K562 (cell line): ENCODE measurements around the gene NAT9. TPM values are rescaled to one million over a fixed set of nuclear protein-coding genes. Genes with fewer than 3 reads are reported as not detected.
A peak's percentile ranks its signal among the peaks of the same experiment; 100 is the strongest.

Experiments used
- BMI1 ChIP-seq: fragments of 150-350 bp; IDR thresholded peaks from 2 replicates; pipeline ENCODE4 v1.6.1; 2014; ENCODE audit warnings: low read length
- CBX5 ChIP-seq: IDR thresholded peaks from 2 replicates; pipeline ENCODE4 v1.6.1; 2014; ENCODE audit warnings: low read depth, borderline replicate concordance
- CC2D1A ChIP-seq: fragments of 450-650 bp; IDR thresholded peaks from 2 replicates; pipeline ENCODE4 v1.6.1; 2017; ENCODE audit warnings: mild to moderate bottlenecking
- ELF4 ChIP-seq: fragments of 450-650 bp; formaldehyde crosslinking; IDR thresholded peaks from 2 replicates; pipeline ENCODE4 v1.4.0; 2022; ENCODE audit warnings: missing genetic modification characterization
- ETV5 ChIP-seq: sonication (generic); formaldehyde crosslinking; IDR thresholded peaks from 2 replicates; pipeline ENCODE4 v1.4.0; 2020; ENCODE audit warnings: low read depth, mild to moderate bottlenecking, missing genetic modification reagents
- MAZ ChIP-seq, 2 experiments: fragments of 450-650 bp in 1 of 2; sonication (generic) in 1 of 2; formaldehyde crosslinking; IDR thresholded peaks in 1 of 2; conservative IDR thresholded peaks in 1 of 2; 2 replicates each; pipeline versions ENCODE4 v1.4.0 to v1.5.0; 2020; ENCODE audit warnings: mild to moderate bottlenecking in 1 of 2, missing genetic modification reagents in 1 of 2
- NKRF ChIP-seq: fragments of 450-650 bp; IDR thresholded peaks from 2 replicates; pipeline ENCODE4 v1.6.1; 2016; ENCODE audit warnings: borderline replicate concordance
- NR2C1 ChIP-seq, 2 experiments: fragments of 450-650 bp; IDR thresholded peaks; 2 replicates each; pipeline ENCODE4 v1.6.1; 2017; ENCODE audit warnings: mild to moderate bottlenecking in 2 of 2, antibody characterized with exemption in 1 of 2, inconsistent platforms in 1 of 2, missing compliant biosample characterization in 1 of 2, missing genetic modification characterization in 1 of 2
- RB1 ChIP-seq: fragments of 450-650 bp; IDR thresholded peaks from 2 replicates; pipeline ENCODE4 v1.6.1; 2017; ENCODE audit warnings: low read depth, mild to moderate bottlenecking
- RBM34 ChIP-seq: fragments of 200-400 bp; formaldehyde crosslinking; IDR thresholded peaks from 2 replicates; pipeline ENCODE4 v1.6.1; 2018; ENCODE audit warnings: low read length, borderline replicate concordance; ENCODE audit not compliant: insufficient read depth
- STAG1 ChIP-seq: sonication (generic); formaldehyde crosslinking; IDR thresholded peaks from 2 replicates; pipeline ENCODE4 v1.5.0; 2020; ENCODE audit warnings: missing genetic modification reagents, borderline replicate concordance
- XRCC4 ChIP-seq: IDR thresholded peaks from one replicate; pipeline ENCODE4 v1.6.1; 2011; ENCODE audit not compliant: insufficient read depth, insufficient read length; ENCODE audit errors: extremely low read depth
- ZBTB8A ChIP-seq: fragments of 450-650 bp; IDR thresholded peaks from 2 replicates; pipeline ENCODE4 v1.6.1; 2018; ENCODE audit warnings: mild to moderate bottlenecking, moderate library complexity; ENCODE audit not compliant: partially characterized antibody
- ZFP91 ChIP-seq: sonication (generic); formaldehyde crosslinking; IDR thresholded peaks from 2 replicates; pipeline ENCODE4 v1.8.0; 2022; ENCODE audit warnings: mild to moderate bottlenecking, missing genetic modification reagents
- ZNF318 ChIP-seq, 2 experiments: fragments of 450-650 bp; IDR thresholded peaks; 2 replicates each; pipeline ENCODE4 v1.6.1; 2016; ENCODE audit warnings: mild to moderate bottlenecking in 2 of 2, borderline replicate concordance in 1 of 2, low read depth in 1 of 2, moderate library complexity in 1 of 2
- polyA plus RNA-seq, 8 experiments: library from polyadenylated mRNA; depleted of rRNA in 4 of 8; stranded (reverse) in 5 of 8; unstranded in 3 of 8; fragments of >200 nt; fragmentation: Nextera tagmentation in 2 of 8; fragmentation: Illumina TruSeq in 1 of 8; extraction: Ambion mirVana in 2 of 8; extraction: Trizol in 1 of 8; gene quantifications; 2 replicates each; pipeline versions ENCODE4 v1.2.1 to v1.2.3, GENCODE V29; 2011 to 2014; ENCODE audit warnings: inconsistent platforms in 1 of 8, missing spikeins in 1 of 8
- total RNA-seq, 7 experiments: library from RNA; depleted of rRNA in 6 of 7; stranded (reverse); fragments of >200 nt in 6 of 7; fragmentation: Illumina TruSeq in 2 of 7; extraction: Trizol in 2 of 7; gene quantifications; 2 replicates each; pipeline versions ENCODE4 v1.2.1 to v1.2.3, GENCODE V29; 2011 to 2021; ENCODE audit warnings: low replicate concordance in 1 of 7

Gene NAT9
- total and polyA plus RNA-seq, 9 of the 15 experiments (the other 6 are each of a cell fraction or from before 2014, with no cell fraction given), result 4.2 to 63.6 (median 40.8) TPM

GRCh38 chr17:74744714-74745547, 31.2 kb downstream of the NAT9 start (continued):
- no peak for TF ChIP-seq XRCC4
- TF ChIP-seq RBM34, result no peak
- peak; percentile 85 for TF ChIP-seq CC2D1A
- TF ChIP-seq ETV5 (CRISPR knock-in tag), result no peak
- peak; percentile 88 for TF ChIP-seq RB1
- TF ChIP-seq BMI1, result no peak
- TF ChIP-seq ZFP91 (CRISPR knock-in tag), result no peak
- TF ChIP-seq NKRF, result no peak
- TF ChIP-seq ELF4, result no peak
- TF ChIP-seq MAZ (CRISPR knock-in tag; conservative IDR thresholded peaks at IDR 0.05 in 1 of 2, IDR thresholded peaks at IDR 0.05 in 1 of 2), result peak; percentile 61 to 87; a peak in 3 of 4 replicates
- no peak for TF ChIP-seq NR2C1 (IDR thresholded peaks at IDR 0.05)
- TF ChIP-seq NR2C1 (tag; IDR thresholded peaks at IDR 0.05), result no peak
- peak; percentile 87; the same call in 1 of the 2 replicates for TF ChIP-seq STAG1
- TF ChIP-seq ZNF318 (IDR thresholded peaks at IDR 0.05; ENCODE audit: borderline replicate concordance in 1 of 2, low read depth in 1 of 2), result no peak
- TF ChIP-seq ZBTB8A, result no peak
- TF ChIP-seq CBX5, result no peak
